GM19099 (cell line): Measurements from ENCODE around the gene HOXD4.
A peak's percentile ranks its signal among the peaks of the same experiment; 100 is the strongest.

Source experiments
- POLR2A ChIP-seq: IDR thresholded peaks from 3 replicates; pipeline ENCODE4 v1.6.1; 2011; ENCODE audit warnings: low read depth; ENCODE audit not compliant: insufficient read length; ENCODE audit errors: extremely low read depth

Gene HOXD4

DNA sequence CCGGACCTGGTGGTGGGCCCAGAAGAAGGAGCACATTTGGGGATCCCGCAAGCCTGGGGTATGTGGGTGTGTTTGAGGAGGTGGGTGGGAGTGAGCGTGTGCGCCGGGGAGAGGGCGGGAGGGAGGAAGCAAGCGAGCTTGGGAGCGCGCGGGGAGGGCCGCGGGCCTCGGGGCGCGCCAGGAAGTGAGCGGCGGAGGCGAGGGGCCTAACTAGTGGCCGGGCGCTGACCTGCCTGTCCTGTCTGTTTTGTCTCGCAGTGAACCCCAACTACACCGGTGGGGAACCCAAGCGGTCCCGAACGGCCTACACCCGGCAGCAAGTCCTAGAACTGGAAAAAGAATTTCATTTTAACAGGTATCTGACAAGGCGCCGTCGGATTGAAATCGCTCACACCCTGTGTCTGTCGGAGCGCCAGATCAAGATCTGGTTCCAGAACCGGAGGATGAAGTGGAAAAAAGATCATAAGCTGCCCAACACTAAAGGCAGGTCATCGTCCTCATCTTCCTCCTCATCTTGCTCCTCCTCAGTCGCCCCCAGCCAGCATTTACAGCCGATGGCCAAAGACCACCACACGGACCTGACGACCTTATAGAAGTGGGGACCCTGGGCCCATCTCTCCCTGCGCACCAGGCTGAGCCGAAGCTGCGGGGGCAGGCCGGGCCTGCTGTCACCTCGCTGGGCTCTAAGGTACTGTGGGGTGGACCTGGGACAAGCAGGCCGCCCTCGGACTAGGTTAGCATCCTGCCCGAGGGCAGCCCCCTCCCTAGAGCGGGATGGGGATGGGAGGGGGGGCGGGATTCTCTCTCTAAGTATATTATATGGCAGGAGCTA is 1.2 kb downstream of the HOXD4 start:
- peak; percentile 31 for TF ChIP-seq POLR2A

DNA sequence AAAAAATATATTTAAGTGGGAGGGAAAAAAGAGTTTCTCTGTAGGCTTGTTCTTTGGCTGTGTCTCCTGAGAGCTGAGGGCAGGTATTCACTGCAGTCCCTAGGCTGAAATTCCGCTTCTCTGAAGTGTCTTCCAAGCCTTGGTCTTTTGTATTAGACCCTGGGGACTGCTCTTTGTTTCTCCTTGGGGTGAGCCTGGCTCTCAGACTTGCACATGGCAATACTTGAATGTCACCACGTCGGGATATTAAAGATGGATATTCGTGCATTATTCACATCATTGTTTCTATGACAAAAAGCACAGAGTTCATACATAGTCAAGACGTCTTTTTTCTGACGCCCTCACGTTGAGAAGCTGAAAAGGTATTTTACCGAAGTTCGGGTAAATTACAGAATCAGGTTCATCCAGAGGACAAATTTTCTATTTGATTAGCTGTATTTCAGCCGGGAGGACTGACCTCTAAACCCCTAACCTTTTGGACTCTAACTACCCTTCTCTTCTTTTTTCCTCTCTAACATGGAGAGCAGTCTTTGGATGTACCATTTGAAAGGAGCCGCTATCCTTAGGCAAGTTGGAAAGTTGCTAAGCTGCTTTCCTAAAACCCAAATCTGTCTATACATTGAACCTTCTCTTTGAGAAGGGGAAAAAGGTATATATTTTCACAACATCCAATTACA is 3.4 kb downstream of the HOXD4 start:
- TF ChIP-seq POLR2A, result no peak

DNA sequence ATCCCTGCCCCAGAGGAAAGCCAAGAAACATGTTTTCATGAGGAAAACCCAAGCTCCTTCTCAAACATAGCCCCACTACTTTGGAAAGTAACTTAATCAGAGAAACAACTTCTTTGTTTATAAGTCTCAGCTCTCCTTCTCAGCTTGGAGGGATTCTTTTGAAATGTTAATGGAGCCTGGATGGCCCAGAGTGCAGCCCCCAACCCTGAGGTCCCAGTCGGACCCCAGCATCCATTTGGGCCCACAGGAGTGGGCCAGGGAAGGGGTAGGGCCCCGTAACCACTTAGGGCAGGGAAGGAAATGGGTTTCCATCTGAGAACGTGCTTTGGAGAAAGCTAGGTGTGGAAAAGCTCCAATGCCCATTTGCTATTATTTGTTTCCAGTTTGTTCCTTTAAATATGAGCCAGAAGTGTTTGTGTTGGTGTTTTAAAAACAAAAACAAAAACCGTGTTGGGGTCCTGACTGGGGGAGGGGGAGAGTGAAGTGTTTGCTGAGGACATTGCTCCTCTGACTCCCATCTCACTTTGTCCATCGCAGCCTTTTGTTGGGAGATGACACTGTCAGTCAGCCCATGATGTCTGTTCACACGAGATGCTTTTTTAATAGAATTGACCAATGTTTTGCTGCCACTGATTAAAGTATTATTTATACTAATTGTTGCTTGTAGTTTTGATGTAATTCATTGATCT is 4.2 kb downstream of the HOXD4 start:
- TF ChIP-seq POLR2A, result no peak

DNA sequence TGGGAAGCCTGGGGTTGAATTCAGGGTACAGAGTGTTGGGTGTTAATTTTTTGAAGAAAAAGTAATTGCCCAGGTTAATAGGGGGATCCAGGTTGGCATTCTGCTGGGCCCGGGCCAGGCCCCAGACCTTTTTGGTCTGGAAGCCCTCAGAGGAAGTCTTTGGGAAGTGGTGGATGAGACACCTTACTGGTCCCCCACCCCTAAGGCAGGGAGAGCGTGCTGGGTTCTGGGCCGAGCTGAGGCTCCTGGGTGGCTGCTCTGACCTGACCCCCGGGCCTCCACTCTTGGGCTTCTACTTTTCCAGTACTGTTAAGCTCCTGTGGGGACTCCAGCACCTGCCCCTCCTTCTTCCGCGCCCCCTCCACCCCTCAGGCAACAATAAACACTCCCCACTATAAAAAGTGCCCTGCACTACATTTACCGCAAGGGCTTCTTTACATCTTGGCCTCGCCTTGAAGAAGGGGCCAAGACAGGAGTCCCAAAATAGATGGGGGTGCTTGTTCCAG is 5.0 kb downstream of the HOXD4 start:
- TF ChIP-seq POLR2A, result no peak

DNA sequence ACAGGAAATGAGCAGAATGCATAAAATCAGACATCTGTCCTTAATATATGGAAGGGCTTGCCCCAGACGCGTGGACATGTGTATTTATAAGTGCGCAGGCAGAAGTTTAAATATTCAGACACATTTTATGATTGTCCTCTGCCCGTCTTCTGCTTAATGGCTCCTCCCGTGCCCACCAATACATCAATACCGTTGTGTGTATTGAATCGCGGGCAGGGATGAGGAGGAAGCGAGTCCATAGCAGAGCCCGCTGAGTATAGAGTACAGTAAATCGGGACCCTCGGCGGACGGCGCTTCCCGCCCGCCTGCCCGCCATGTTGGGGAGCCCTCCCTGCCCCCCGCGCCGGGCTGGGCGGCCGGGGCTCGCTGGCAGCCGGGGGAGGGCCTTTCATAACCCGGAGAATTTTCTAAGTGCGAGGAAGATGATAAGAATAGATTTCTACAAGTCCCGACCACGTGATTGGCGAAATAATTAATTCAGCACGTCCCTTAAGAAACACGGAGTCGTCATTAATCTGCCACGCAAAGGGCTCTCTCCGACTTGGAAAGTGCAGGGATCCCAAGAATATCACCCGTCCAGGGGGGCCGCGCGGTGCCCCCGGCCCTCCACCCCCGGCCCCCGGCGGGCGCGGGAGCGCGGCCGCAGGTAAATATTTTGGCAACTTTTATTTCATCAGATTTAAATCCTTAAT is 5.6 kb downstream of the HOXD4 start, which contains the start of gene HOXD3:
Gene HOXD3, plus strand, starts transcription at position 501 of the 692 bp plus-strand sequence. CDS start 11,808 bp downstream, outside the sequence.
- no peak for TF ChIP-seq POLR2A

DNA sequence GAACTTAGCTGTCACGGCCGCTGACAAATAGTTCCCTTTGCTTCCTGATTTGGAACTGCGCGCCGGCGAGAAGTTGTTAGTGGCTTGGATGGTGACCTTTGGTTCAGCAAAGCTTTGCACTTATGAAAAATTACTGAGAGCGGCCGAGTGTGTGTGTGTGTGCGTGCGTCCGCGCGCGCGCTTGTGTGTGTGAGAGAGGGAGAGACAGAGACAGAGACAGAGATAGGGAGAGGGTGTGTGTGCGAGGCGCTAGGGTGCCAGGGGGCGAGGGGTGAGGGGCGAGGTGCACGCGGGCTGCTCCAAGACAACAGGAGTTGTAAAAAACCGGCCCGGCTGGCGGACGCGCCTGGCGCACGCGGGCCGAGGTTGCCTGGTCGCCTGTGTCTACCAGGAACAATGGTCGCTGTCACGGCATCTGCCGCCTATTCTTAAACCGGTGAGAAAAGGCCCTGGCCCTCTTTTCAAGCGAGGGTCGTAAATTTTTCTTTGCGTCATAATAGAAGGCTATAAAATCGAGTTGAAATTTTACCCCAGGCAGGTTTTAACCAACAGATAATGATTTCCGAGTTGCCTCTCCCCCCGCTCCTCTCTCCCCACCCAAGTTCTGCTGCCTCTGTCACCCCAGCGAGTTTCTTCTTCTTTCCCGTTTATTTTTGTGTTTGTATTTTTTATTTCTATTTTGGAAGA is 6.3 kb downstream of the HOXD4 start:
- TF ChIP-seq POLR2A, result no peak

DNA sequence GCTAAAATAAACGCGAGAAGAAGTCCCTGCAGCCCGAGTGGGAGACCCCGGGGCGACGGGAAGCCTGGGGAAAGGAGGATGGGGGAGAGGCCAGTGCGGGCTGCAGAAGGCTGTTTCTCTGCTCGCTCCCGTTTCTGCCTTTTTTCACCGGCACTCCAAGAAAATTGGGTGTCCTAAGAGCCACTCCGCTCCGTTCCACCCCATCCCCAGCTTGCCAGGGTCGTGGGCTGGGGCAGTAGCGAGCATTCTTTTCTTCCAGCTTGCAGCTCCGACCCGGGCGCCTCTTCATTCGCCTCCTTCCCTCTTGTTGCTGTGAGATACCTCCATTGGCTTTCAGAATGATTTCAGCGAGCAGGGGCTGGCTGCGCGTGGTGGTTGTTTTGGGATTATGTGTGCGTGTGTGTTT is 6.8 kb downstream of the HOXD4 start:
- no peak for TF ChIP-seq POLR2A

DNA sequence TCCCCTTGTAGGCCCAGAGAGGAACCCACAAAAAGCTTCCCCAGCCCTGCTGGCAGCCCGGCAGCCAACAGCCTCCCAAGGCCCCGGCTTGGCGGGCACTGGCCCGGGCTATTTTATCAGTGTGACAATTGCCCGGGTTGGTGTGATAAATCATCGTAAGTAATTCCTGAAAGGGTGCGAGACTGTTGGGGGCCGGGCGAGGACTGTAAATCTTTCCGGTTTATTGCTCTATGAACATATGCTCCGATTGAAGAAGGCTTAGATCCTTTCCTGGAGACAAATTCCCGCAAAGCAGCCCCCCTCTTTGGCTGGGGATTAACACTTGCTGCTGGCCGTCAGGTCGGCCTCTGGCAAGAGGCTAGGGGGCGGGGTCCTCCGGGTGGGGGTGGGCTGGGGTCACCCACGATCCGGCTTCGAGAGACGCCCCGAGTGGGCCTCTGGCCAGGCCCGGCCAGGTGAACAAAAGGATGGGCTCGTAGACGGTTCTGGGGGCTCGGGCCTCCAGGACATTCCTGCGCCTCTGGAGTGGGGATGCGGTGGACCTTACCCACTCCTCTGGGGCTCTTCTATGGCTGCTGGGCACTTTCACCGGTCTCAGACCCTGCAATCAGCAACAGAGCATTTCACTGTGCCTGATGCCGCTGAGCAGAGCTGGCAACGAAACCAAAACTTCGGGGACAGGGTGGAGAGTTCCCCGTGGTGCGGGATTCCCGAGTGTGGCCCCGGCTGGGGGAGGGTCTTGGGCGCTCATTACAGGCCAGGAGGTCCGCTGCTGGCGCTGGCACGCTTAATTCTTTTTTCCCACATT is 7.7 kb downstream of the HOXD4 start:
- TF ChIP-seq POLR2A, result no peak

DNA sequence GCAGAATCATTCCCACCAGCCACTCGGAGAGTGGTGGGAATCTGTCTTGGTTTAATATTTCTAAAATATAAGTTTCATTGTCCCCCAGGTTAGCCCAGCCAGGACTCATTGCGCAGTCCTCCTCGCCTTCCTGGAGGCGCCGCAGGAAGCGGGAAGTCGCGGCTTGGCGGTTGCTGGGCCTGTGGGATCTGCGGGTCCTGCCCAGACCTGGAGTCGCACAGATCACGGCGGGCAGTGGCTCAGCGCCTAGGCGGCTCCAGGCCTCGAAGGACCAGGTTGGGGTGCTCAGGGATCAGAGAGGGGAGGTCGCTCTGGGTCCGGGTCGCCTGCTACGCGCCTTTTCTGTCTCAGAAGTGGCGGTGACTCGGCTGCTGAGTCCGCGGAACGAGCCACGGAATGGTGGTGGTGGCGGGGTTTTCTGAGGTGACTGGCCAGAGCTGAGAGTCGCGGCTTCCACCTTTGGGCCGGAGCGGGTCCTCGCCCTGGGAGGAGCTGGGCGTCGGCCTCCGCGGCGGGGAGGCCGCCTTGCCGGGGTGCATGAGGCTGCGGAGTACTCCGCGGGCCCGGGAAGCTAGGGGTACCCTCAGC is 8.4 kb downstream of the HOXD4 start:
- no peak for TF ChIP-seq POLR2A

DNA sequence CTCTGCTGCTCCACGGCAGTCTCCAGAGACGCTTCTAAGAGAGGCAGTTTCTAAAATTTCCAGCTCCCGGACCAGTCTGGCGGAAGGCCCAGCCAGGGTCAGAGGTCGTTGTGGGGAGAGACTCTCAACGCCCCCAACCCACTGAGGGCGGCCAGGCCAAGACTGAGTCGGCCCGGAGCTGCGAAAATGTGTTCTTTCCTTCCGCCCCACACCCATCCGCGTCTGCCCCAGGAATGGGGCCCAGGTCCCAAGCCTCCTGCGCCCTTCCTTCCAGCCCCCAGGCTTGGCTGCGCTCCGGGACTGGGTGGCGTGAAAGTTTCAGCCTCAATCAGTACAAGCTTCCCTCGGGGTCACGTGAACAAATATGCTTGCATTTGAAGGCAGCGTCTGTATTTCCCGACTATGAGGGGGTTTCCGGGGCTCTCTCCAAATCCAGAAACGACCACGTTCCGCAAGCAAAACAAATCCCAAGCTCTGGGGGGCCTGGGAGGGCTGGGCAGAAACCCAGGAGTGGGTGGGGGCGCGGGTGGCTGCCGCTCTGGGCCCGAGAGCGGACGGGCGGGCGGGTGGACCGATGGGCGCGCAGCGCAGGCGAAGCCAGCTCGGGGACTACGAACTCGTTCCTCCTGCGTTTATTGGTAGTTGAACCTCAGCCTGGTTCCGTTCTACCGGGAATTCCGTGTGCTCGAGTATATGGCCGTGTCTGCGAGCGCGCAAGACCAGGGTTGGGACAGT is 9.1 kb downstream of the HOXD4 start:
- TF ChIP-seq POLR2A, result no peak

DNA sequence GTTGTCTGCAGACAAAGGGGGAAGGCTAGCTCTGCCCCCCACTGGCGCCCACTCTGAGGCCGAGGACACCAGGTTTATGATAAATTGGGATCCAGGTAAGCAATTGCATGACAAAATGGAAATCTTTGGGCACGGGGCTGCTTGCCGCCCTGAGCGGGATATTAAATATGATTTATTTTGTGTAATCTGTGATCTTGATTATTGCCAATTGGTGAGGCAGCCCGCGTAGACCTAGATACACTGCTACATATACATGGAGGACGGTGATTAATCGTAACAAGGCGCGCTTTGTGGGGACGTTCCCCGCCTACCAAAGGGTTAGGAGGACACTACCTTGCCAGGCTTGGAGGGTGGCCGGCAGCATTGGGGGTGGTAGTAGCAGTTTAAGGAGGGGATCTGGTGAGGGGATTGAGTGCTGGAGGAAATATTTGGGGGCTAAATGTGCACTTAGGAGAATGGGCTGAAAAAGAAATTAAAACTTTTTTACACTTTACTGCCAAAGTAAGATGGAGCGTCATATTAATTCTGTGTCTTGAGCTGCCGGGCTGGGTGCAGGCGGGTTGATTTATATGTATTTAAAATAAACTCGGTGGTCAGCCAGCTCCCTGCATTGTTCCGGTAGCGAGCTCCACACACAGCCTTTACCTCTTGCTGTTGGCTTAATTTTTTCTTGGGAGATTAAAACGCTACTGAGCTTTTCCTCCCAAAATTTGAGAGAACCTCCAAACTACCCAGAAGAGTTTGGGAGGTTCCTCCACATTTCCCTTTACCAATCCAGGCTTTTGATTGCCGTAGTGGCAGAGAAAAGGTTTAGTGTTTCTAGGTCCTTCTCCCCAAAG is 9.9 kb downstream of the HOXD4 start:
- TF ChIP-seq POLR2A, result no peak
